Measurements from ENCODE around the gene FLYWCH1.

The FLYWCH1 gene

GRCh38 chr16:2911638-2912329 lies at the start of gene FLYWCH1:
FLYWCH1 (plus strand) TSS chr16:2911931; CDS start chr16:2929686, 17,755 bp downstream.
- DNase-seq (ENCODE audit: low read depth in 2 of 2): peak; percentile 98

- DNase-seq (ENCODE audit: low read depth in 2 of 2): no peak
Observed at GRCh38 chr16:2865651-2866050, 46.1 kb upstream of the FLYWCH1 start.

GRCh38 chr16:2866431-2866830 lies 45.3 kb upstream of the FLYWCH1 start:
- DNase-seq (ENCODE audit: low read depth in 2 of 2): no peak

- no peak for DNase-seq (ENCODE audit: low read depth in 2 of 2)
Observed at GRCh38 chr16:2867661-2867986, 44.1 kb upstream of the FLYWCH1 start.

- peak; percentile 87 to 90 for DNase-seq (ENCODE audit: low read depth in 2 of 2)
Observed at GRCh38 chr16:2867987-2868789, 43.5 kb upstream of the FLYWCH1 start.

- DNase-seq (ENCODE audit: low read depth in 2 of 2): no peak
Observed at GRCh38 chr16:2871926-2872325, 39.8 kb upstream of the FLYWCH1 start.

GRCh38 chr16:2874032-2874911 lies 37.5 kb upstream of the FLYWCH1 start:
- DNase-seq (ENCODE audit: low read depth in 2 of 2): no peak

- peak in 1 of 2 donors; percentile 34 for DNase-seq (ENCODE audit: low read depth in 2 of 2)
Observed at GRCh38 chr16:2874912-2875362, 36.8 kb upstream of the FLYWCH1 start.

GRCh38 chr16:2879854-2880508 lies 31.8 kb upstream of the FLYWCH1 start:
- DNase-seq (ENCODE audit: low read depth in 2 of 2): no peak

- DNase-seq (ENCODE audit: low read depth in 2 of 2): no peak
Observed at GRCh38 chr16:2881783-2882649, 29.7 kb upstream of the FLYWCH1 start.

GRCh38 chr16:2882650-2883457 lies 28.9 kb upstream of the FLYWCH1 start, which contains the start of gene FLYWCH2:
FLYWCH2 (plus strand) TSS chr16:2883215; CDS start chr16:2896450, 13,235 bp downstream.
- peak; percentile 100 for DNase-seq (ENCODE audit: low read depth in 2 of 2)

GRCh38 chr16:2883458-2883908 lies 28.2 kb upstream of the FLYWCH1 start:
- DNase-seq (ENCODE audit: low read depth in 2 of 2): no peak

- no peak for DNase-seq (ENCODE audit: low read depth in 2 of 2)
Observed at GRCh38 chr16:2884041-2884451, 27.7 kb upstream of the FLYWCH1 start.

GRCh38 chr16:2894231-2894630 lies 17.5 kb upstream of the FLYWCH1 start:
- DNase-seq (ENCODE audit: low read depth in 2 of 2): no peak

GRCh38 chr16:2895813-2896212 lies 15.9 kb upstream of the FLYWCH1 start:
- no peak for DNase-seq (ENCODE audit: low read depth in 2 of 2)

- no peak for DNase-seq (ENCODE audit: low read depth in 2 of 2)
Observed at GRCh38 chr16:2896480-2897010, 15.2 kb upstream of the FLYWCH1 start.

- DNase-seq (ENCODE audit: low read depth in 2 of 2): no peak
Observed at GRCh38 chr16:2897110-2897509, 14.6 kb upstream of the FLYWCH1 start.

GRCh38 chr16:2898831-2899563 lies 12.7 kb upstream of the FLYWCH1 start:
- DNase-seq (ENCODE audit: low read depth in 2 of 2): no peak
